HepG2 (cell line): ENCODE measurements around the gene MDP1. TPM values are rescaled to one million over a fixed set of nuclear protein-coding genes. Genes with fewer than 3 reads are reported as not detected.

ENCODE experiments used
- ELF1 ChIP-seq: sonication (generic); formaldehyde crosslinking; IDR thresholded peaks from 2 replicates; pipeline ENCODE4 v1.4.0; 2020; ENCODE audit warnings: missing genetic modification reagents
- HOXA9 ChIP-seq: sonication (generic); formaldehyde crosslinking; IDR thresholded peaks from 2 replicates; pipeline ENCODE4 v1.8.1; 2022; ENCODE audit warnings: missing genetic modification reagents, mild to moderate bottlenecking, moderate library complexity, borderline replicate concordance
- KAT2B ChIP-seq: fragments of 150-350 bp; IDR thresholded peaks from 2 replicates; pipeline ENCODE4 v1.6.1; 2014; ENCODE audit warnings: low read depth, low read length, borderline replicate concordance
- KDM1A ChIP-seq: IDR thresholded peaks from 2 replicates; pipeline ENCODE4 v1.6.1; 2016; ENCODE audit warnings: missing compliant biosample characterization
- KDM3A ChIP-seq: IDR thresholded peaks from 2 replicates; pipeline ENCODE4 v1.6.1; 2018; ENCODE audit warnings: low read depth, missing compliant biosample characterization
- KDM4B ChIP-seq: sonication (generic); formaldehyde crosslinking; IDR thresholded peaks from 2 replicates; pipeline ENCODE4 v1.4.0; 2020; ENCODE audit warnings: missing genetic modification reagents
- KLF13 ChIP-seq: sonication (generic); formaldehyde crosslinking; IDR thresholded peaks from 2 replicates; pipeline ENCODE4 v1.4.0; 2020; ENCODE audit warnings: mild to moderate bottlenecking, missing genetic modification reagents
- MIER2 ChIP-seq: IDR thresholded peaks from 2 replicates; pipeline ENCODE4 v1.6.1; 2016; ENCODE audit warnings: missing biosample characterization, missing genetic modification reagents
- NCOA1 ChIP-seq: sonication (generic); formaldehyde crosslinking; IDR thresholded peaks from 2 replicates; pipeline ENCODE4 v1.9.0; 2021; ENCODE audit warnings: missing genetic modification reagents
- PAX8 ChIP-seq: sonication (generic); formaldehyde crosslinking; IDR thresholded peaks from 2 replicates; pipeline ENCODE4 v1.8.0; 2022; ENCODE audit warnings: mild to moderate bottlenecking, missing genetic modification reagents, borderline replicate concordance
- POLR2A ChIP-seq, 2 experiments: IDR thresholded peaks; 2 replicates each; pipeline ENCODE4 v1.6.1; 2011; ENCODE audit warnings: low read depth in 2 of 2, low read length in 2 of 2, mild to moderate bottlenecking in 1 of 2, moderate library complexity in 1 of 2; ENCODE audit not compliant: insufficient read depth in 1 of 2
- TBX2 ChIP-seq: sonication (generic); formaldehyde crosslinking; IDR thresholded peaks from 2 replicates; pipeline ENCODE4 v1.5.0; 2020; ENCODE audit warnings: missing genetic modification reagents, mild to moderate bottlenecking, borderline replicate concordance
- TSC22D2 ChIP-seq: sonication (generic); formaldehyde crosslinking; IDR thresholded peaks from 2 replicates; pipeline ENCODE4 v1.5.1; 2020; ENCODE audit warnings: missing genetic modification reagents, mild to moderate bottlenecking, borderline replicate concordance
- XBP1 ChIP-seq: sonication (generic); formaldehyde crosslinking; IDR thresholded peaks from 2 replicates; pipeline ENCODE4 v1.5.0; 2020; ENCODE audit warnings: missing genetic modification reagents
- ZFP36 ChIP-seq: fragments of 150-350 bp; IDR thresholded peaks from 2 replicates; pipeline ENCODE4 v1.6.1; 2018; ENCODE audit warnings: borderline replicate concordance, low read length, low read depth; ENCODE audit not compliant: partially characterized antibody
- ZNF180 ChIP-seq: sonication (generic); formaldehyde crosslinking; IDR thresholded peaks from 2 replicates; pipeline ENCODE4 v1.4.0; 2020; ENCODE audit warnings: low read depth, missing genetic modification reagents, borderline replicate concordance
- ZNF232 ChIP-seq: sonication (generic); formaldehyde crosslinking; IDR thresholded peaks from 2 replicates; pipeline ENCODE4 v1.4.0; 2020; ENCODE audit warnings: missing genetic modification reagents, borderline replicate concordance
- polyA plus RNA-seq, 8 experiments: library from polyadenylated mRNA; depleted of rRNA in 3 of 8; stranded (reverse) in 7 of 8; unstranded in 1 of 8; fragments of >200 nt; fragmentation: Illumina TruSeq in 4 of 8; extraction: Trizol in 4 of 8; gene quantifications; 2 replicates each; pipeline versions ENCODE4 v1.2.1 to v1.2.3, GENCODE V29; 2011 to 2016; ENCODE audit warnings: low read depth in 4 of 8, missing spikeins in 1 of 8, mixed read lengths in 1 of 8; ENCODE audit not compliant: insufficient read depth in 1 of 8
- total RNA-seq, 5 experiments: library from RNA; depleted of rRNA; stranded (reverse); fragments of >200 nt; fragmentation: Illumina TruSeq; extraction: Trizol; gene quantifications; 2 replicates each; pipeline ENCODE4 v1.2.3, GENCODE V29; 2016; ENCODE audit warnings: low read depth in 1 of 5
- TF ChIP-seq, protein P1 (sequence below): sonication (generic); formaldehyde crosslinking; IDR thresholded peaks from 2 replicates; pipeline ENCODE4 v1.4.0; 2020; ENCODE audit warnings: missing genetic modification reagents
- TF ChIP-seq, protein P2 (sequence below): sonication (generic); formaldehyde crosslinking; IDR thresholded peaks from 2 replicates; pipeline ENCODE4 v1.5.1; 2020; ENCODE audit warnings: missing genetic modification reagents, mild to moderate bottlenecking, borderline replicate concordance
- TF ChIP-seq, protein P3 (sequence below): sonication (generic); formaldehyde crosslinking; IDR thresholded peaks from 2 replicates; pipeline ENCODE4 v1.5.1; 2020; ENCODE audit warnings: missing genetic modification reagents, mild to moderate bottlenecking, borderline replicate concordance
- TF ChIP-seq, protein P4 (sequence below): sonication (generic); formaldehyde crosslinking; IDR thresholded peaks from 2 replicates; pipeline ENCODE4 v1.4.0; 2020; ENCODE audit warnings: low read depth, mild to moderate bottlenecking, missing genetic modification reagents

The MDP1 gene
- total and polyA plus RNA-seq, 2 of the 13 experiments (the other 11 are each of a cell fraction or from before 2014, with no cell fraction given) = 44.1 to 48.7 TPM

DNA sequence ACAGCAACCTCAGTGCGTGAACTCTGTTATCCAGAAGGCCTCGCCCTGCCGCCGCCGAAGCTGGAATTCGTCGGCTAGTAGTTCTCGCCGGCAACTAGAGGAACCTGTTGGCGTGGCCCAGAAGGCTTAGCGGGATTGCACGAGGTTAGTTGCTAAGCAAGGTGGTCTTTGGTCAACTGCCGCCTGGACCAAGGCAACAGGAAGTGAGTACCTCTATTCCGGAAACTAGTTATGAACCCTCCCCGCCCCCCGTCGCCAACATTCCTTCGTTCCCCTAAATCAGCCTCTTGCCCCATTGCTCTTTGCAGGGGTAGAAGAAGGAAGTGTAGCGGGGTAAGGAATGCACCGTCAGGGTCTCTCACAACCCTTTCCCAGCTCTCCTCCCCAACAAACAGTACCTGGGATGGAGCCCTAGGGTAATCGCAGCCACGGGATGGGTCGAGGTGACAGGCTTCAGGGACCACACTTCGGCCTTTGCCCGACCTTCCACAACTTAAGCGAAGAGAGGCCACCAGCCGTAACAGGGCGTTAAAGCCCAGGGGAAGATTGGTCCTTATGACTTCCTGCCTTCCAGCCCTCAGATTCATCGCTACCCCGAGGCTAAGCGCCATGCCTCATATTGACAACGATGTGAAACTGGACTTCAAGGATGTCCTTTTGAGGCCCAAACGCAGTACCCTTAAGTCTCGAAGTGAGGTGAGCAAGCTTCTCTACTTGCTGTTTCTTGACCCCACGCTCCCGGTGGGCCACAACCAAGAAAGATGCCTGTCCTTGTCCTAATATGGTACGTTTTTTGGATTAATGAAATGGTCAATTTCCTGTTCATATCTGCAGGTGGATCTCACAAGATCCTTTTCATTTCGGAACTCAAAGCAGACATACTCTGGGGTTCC lies 17.0 kb upstream of the MDP1 start, which contains the start of gene GMPR2 (continued):
- TF ChIP-seq, protein P1, sequence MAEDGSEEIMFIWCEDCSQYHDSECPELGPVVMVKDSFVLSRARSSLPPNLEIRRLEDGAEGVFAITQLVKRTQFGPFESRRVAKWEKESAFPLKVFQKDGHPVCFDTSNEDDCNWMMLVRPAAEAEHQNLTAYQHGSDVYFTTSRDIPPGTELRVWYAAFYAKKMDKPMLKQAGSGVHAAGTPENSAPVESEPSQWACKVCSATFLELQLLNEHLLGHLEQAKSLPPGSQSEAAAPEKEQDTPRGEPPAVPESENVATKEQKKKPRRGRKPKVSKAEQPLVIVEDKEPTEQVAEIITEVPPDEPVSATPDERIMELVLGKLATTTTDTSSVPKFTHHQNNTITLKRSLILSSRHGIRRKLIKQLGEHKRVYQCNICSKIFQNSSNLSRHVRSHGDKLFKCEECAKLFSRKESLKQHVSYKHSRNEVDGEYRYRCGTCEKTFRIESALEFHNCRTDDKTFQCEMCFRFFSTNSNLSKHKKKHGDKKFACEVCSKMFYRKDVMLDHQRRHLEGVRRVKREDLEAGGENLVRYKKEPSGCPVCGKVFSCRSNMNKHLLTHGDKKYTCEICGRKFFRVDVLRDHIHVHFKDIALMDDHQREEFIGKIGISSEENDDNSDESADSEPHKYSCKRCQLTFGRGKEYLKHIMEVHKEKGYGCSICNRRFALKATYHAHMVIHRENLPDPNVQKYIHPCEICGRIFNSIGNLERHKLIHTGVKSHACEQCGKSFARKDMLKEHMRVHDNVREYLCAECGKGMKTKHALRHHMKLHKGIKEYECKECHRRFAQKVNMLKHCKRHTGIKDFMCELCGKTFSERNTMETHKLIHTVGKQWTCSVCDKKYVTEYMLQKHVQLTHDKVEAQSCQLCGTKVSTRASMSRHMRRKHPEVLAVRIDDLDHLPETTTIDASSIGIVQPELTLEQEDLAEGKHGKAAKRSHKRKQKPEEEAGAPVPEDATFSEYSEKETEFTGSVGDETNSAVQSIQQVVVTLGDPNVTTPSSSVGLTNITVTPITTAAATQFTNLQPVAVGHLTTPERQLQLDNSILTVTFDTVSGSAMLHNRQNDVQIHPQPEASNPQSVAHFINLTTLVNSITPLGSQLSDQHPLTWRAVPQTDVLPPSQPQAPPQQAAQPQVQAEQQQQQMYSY (CRISPR knock-in tag) = peak; percentile 68; the same call in 1 of the 2 replicates
- peak; percentile 76 for TF ChIP-seq KDM4B
- peak; percentile 17; the same call in 1 of the 2 replicates for TF ChIP-seq TBX2
- TF ChIP-seq, protein P2, sequence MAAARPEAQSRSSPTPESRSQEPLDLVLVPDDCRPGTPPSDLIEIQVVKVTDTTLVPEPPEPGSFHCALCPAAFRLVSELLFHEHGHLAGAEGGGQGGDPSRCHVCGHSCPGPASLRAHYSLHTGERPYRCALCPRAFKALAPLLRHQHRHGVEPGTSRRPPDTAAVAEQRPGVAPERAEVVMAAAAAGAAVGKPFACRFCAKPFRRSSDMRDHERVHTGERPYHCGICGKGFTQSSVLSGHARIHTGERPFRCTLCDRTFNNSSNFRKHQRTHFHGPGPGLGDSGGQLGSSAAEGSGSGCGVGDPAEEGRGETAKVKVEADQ (CRISPR knock-in tag) = peak; percentile 96
- TF ChIP-seq KDM1A (CRISPR knock-in tag) = no peak
- peak; percentile 94 for TF ChIP-seq PAX8 (CRISPR knock-in tag)
- TF ChIP-seq ZNF232 (CRISPR knock-in tag) = no peak; the same call in none of the 2 replicates
- peak; percentile 93; the same call in 1 of the 2 replicates for TF ChIP-seq ZNF180 (CRISPR knock-in tag)
- TF ChIP-seq MIER2 (CRISPR knock-in tag) = peak; percentile 28; the same call in 1 of the 2 replicates
- no peak for TF ChIP-seq KAT2B
- TF ChIP-seq, protein P3, sequence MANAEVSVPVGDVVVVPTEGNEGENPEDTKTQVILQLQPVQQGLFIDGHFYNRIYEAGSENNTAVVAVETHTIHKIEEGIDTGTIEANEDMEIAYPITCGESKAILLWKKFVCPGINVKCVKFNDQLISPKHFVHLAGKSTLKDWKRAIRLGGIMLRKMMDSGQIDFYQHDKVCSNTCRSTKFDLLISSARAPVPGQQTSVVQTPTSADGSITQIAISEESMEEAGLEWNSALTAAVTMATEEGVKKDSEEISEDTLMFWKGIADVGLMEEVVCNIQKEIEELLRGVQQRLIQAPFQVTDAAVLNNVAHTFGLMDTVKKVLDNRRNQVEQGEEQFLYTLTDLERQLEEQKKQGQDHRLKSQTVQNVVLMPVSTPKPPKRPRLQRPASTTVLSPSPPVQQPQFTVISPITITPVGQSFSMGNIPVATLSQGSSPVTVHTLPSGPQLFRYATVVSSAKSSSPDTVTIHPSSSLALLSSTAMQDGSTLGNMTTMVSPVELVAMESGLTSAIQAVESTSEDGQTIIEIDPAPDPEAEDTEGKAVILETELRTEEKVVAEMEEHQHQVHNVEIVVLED (CRISPR knock-in tag) = peak; percentile 91; the same call in 1 of the 2 replicates
- TF ChIP-seq NCOA1 = peak; percentile 98; the same call in 1 of the 2 replicates
- TF ChIP-seq TSC22D2 (CRISPR knock-in tag) = peak; percentile 21
- TF ChIP-seq XBP1 (CRISPR knock-in tag) = peak; percentile 92; the same call in 1 of the 2 replicates
- TF ChIP-seq KDM3A (CRISPR knock-in tag) = no peak; the same call in 1 of the 2 replicates
- TF ChIP-seq POLR2A (IDR thresholded peaks at IDR 0.05; ENCODE audit: insufficient read depth in 1 of 2, low read depth in 2 of 2, low read length in 2 of 2) = no peak; a peak in 2 of 4 replicates
- TF ChIP-seq KLF13 (CRISPR knock-in tag) = peak; percentile 17; the same call in 1 of the 2 replicates
- TF ChIP-seq ZFP36 = no peak
- peak; percentile 82; the same call in 1 of the 2 replicates for TF ChIP-seq HOXA9 (CRISPR knock-in tag)
- peak; percentile 75 for TF ChIP-seq ELF1 (CRISPR knock-in tag)
- TF ChIP-seq, protein P4, sequence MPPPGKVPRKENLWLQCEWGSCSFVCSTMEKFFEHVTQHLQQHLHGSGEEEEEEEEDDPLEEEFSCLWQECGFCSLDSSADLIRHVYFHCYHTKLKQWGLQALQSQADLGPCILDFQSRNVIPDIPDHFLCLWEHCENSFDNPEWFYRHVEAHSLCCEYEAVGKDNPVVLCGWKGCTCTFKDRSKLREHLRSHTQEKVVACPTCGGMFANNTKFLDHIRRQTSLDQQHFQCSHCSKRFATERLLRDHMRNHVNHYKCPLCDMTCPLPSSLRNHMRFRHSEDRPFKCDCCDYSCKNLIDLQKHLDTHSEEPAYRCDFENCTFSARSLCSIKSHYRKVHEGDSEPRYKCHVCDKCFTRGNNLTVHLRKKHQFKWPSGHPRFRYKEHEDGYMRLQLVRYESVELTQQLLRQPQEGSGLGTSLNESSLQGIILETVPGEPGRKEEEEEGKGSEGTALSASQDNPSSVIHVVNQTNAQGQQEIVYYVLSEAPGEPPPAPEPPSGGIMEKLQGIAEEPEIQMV (CRISPR knock-in tag) = peak; percentile 55; the same call in 1 of the 2 replicates
